GM21737 (cell line): ENCODE results near the gene TSC1.
"Not testable (repeated sequence)": the region's sequence is repeated elsewhere in the genome, so short reads cannot be mapped to it uniquely, and the experiment has no call there.

Source experiments
- ATAC-seq: cut with Tn5 transposase; IDR thresholded peaks from one replicate; pipeline ENCODE4 v1.9.1; 2021; ENCODE audit warnings: mild to moderate bottlenecking, moderate library complexity; ENCODE audit not compliant: unreplicated experiment

The TSC1 gene

DNA sequence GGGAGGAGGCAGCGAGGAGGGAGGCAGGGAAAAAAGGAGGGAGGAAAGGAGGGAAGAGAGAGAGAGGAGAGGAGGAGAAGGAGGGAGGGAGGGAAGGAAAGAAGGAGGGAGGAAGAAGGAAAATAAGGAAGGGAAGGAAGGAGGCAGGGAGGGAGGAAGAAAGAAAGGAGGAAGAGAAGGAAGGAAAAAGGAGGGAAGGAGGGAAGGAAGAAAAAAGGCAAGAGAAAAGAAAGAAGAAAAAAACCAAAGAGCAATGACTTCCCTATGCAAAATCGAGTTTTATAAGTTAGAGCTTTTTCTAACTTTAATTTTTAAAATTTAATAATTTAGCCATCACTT lies 33.7 kb upstream of the TSC1 start:
- no peak for ATAC-seq

DNA sequence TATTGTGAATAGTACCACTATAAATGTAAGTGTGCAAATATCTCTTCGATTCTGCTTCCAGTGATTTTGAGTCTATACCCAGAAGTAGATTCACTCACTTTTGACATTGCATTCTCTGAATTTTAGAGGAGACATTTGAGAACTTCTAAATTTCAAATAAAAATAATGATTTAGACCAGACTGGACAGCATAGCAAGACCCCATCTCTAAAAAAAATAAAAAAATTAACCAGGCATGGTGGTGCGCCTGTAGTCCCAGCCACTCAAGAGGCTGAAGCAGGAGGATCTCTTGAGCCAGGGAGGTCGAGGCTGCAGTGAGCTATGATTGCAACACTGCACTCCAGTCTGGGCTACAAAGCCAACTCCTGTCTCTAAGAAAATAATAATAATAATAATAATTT lies 32.2 kb upstream of the TSC1 start:
- ATAC-seq, result no peak

DNA sequence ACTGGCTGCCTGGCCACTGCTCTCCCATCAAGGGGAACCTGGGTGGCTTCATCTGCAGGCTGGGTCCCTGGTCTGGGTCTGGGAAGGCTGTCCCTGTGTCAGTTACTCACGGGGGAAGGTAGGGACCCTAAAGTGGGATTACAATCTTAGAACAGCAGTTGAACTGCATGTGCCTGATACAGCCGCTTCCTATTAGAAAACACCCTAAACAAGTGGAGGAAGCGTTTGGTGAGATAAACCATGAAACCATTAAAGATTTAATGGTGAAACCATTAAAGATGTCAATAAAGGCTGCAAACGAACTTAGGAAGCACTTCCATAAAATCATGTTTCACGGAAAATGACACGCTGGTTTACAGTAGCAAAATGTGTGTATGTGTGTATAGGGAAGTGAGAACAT lies 31.5 kb upstream of the TSC1 start:
- no peak for ATAC-seq

- ATAC-seq, result no peak
Measured at GRCh38 chr9:132973713-132974112, 29.3 kb upstream of the TSC1 start.

DNA sequence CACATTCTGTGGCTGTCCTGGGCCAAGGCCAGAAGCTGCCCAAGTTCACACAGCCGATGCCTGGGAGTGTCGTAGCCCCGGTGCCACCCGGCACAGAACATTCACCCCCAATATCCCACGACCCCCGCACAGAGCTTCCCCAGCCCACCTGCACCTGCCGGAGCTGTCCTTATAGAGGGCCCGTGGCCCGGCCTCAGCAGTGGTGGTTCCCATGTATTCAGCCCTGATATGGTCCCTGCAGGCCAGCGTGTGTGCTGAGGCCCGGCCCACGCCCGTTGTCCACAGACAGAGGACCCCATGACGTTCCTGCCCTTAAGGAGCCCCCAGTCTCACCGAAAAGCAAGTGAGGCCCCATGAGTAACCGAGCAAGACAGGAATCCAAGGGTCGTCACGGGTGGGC lies 28.8 kb upstream of the TSC1 start:
- ATAC-seq, result no peak

- ATAC-seq, result no peak
Measured at GRCh38 chr9:132970324-132971062, 26.1 kb upstream of the TSC1 start.

DNA sequence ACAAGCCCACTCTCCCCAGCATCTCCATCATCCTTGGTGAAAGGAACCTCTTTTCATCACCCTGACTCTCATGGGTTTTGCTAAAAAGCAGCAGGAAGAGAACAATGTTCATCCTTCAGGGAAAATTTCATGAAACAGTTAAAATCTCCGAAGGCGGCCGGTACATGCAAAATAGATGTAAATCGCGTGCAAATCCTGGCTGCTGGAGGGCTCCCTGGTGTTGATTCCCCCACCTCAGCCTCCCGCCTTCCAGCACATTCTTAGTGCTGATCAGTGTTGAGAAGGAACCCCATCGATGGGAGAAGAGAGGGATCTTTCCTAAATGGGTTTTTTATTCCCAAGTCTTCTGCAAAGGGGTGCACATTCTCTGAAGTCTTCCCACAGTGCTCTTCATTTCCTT lies 25.4 kb upstream of the TSC1 start:
- ATAC-seq, result no peak

GRCh38 chr9:132967908-132968307 lies 23.5 kb upstream of the TSC1 start:
- not testable (repeated sequence) for ATAC-seq

- ATAC-seq, result no peak
Measured at GRCh38 chr9:132965478-132965877, 21.1 kb upstream of the TSC1 start.

DNA sequence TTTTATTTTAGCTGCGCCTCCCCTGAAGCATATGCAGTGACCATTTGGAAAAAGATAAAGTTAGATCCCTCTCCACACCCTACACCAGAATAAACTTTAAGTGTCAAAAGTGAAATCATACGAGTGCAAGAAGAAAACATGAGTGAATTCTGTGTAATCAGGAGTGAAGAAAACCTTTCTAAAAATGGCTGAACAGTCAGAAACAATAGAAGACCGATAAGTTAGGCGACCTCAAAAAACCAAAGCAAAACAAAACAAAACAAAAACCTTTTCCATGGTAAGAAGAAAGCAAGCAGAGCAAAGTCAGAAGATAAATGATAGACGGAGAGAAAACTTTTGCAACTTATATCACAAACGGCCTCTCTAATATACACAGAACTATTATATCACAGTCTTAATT lies 16.6 kb upstream of the TSC1 start:
- ATAC-seq, result no peak

DNA sequence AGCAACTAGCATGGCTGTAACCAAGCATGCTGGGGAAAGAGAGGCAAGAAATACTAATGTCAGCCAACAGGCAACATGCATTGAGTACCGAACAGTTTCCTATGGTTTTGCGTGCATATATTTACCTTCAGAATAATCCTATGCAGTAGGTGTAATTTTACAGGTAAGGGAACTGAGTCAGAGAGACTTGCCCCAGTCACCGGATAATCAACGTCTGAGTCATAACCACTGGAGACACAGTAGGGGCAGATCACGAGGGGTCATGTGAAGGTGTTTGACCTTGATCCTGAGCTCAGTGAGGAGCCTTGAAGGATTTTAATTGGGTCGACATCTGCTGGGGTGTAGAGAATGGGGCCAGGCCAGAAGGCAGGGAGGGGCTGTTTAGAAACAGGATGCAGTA lies 13.4 kb upstream of the TSC1 start:
- no peak for ATAC-seq

DNA sequence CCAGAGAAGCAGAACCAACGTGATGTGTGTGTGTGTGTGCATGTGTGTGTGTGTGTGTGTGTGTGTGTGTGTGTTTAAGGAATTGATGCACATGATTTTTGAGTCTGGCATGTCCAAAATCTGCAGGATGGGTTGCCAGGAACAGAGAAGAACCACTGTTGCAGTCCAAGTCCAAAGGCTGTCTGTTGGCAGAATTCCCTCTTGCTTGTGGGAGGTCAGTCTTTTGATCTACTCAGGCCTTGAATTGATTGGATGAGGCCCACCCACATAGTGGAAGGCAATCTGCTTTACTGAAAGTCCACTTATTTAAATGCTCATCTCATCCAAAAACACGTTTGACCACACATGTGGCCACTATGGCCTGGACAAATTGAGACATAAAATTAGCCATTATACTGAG lies 11.4 kb upstream of the TSC1 start:
- ATAC-seq, result no peak

DNA sequence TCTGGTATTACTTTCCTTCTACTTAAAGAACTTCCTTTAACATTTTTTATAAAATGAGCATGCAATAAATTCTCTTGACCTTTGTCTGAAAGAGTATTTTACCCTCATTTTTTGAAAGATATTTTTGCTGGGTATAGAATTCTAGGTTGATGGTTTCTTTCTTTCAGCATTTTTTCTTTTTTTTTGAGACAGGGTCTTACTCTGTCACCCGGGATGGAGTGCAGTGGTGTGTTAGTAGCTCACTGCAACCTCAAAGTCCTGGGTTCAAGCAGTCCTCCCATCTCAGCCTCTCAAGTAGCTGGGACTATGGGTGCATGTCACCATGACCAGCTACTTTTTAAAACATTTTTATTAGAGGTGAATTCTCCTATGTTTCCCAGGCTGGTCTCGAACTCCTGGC lies 10.7 kb upstream of the TSC1 start:
- no peak for ATAC-seq

DNA sequence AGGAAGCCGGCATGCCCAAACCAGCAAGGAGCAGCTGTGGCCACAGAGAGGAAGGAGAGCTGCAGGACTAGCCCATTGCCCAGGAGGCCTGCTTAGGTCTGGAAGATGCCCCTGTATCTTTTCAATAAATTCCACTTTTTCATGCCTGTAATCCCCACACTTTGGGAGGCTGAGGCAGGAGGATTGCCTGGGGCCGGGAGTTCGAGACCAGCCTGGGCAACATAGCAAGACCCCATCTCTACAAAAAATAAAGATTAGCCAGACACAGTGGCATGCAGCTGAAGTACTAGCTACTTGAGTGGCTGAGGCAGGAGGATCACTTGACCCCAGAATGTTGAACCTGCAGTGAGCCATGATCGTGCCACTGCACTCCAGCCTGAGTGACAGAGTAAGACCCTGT lies 5.3 kb upstream of the TSC1 start:
- ATAC-seq, result no peak

- no peak for ATAC-seq
Measured at GRCh38 chr9:132948482-132949050, 4.2 kb upstream of the TSC1 start.

DNA sequence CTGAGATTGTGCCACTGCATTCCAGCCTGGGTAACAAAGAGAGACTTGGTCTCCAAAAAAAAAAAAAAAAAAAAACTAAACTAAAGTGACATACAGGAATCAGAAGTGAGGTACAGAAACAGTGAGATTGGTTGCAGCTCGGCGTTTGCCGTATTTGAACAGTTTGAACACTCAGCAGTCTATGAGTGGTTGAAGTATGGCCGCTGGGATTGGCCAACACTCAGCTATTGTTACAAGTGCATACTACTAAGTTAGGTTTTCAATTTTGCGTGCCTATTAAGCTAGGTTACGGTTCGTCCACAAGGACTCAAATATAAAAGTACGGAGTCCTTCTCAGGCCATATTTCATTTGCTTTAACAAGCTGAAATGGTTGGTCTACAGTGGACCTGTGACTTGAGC lies 3.3 kb upstream of the TSC1 start:
- ATAC-seq, result no peak

- ATAC-seq, result no peak
Measured at GRCh38 chr9:132946631-132947295, 2.3 kb upstream of the TSC1 start.

- ATAC-seq, result no peak
Measured at GRCh38 chr9:132946211-132946610, 1.8 kb upstream of the TSC1 start.

- ATAC-seq, result no peak
Measured at GRCh38 chr9:132945186-132946130, 1.0 kb upstream of the TSC1 start.

DNA sequence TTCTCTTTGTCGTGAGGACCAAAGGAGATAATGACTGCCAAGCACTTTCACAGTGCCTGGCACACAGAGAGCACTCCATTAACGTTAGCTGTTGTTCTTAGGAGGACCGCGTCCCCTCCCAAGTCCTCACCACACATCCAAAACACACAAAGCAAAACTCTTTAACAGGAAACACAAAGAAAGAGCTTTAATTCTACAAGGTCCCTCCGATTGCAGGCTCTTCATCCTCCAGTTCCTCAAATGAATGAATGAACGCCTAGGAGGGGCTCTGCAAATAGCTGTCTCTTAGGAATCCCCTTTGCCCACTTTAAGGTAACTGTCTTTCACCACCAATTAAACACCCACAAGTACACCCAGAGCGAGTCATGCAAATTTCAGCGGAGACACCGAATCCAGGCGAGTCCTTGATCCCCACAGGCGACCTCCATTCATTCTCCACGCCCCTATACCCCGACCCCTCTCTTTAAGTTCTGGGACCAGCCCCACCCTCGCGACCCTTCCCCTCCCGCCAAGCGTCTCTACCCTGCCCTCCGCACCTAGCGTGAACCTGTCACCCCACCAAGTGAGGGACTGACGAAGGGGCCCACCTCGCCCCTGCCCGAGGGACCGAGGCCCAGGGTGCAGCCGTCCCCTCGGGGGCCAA lies 644 bp downstream of the TSC1 start:
- ATAC-seq, result peak; percentile 6
